Gastroesophageal sphincter (tissue), 4 donors: ENCODE results near the gene UGT1A5. TPM values are rescaled to one million over a fixed set of nuclear protein-coding genes. Genes with fewer than 3 reads are reported as not detected.

Source experiments
- ATAC-seq: fragments of 150-250 bp; one replicate; pipeline ENCODE4 v1.9.1; 2016; ENCODE audit warnings: mild to moderate bottlenecking, moderate library complexity
- H3K27ac ChIP-seq, 4 donors: fragments of 200-600 bp; sonication (generic) in 3 of 4; 1 replicate in 3 of 4; 2 replicates in 1 of 4; pipeline ENCODE4 v1.5.1; 2016 to 2019
- H3K27me3 ChIP-seq: fragments of 200-600 bp; sonication (generic); one replicate; pipeline ENCODE4 v1.5.1; 2019
- H3K36me3 ChIP-seq, 2 donors: fragments of 200-600 bp; sonication (generic); one replicate each; pipeline ENCODE4 v1.5.1; 2019; ENCODE audit warnings: control low read depth in 1 of 2
- H3K4me1 ChIP-seq, 3 donors: fragments of 200-600 bp; sonication (generic); 1 replicate in 2 of 3; 2 replicates in 1 of 3; pipeline ENCODE4 v1.5.1; 2016 to 2019; ENCODE audit warnings: control low read depth in 2 of 3
- H3K4me3 ChIP-seq, 2 donors: fragments of 200-600 bp; sonication (generic); one replicate each; pipeline ENCODE4 v1.5.1; 2019; ENCODE audit warnings: mild to moderate bottlenecking in 1 of 2, moderate library complexity in 1 of 2
- H3K9me3 ChIP-seq, 3 donors: fragments of 200-600 bp; sonication (generic); one replicate each; pipeline ENCODE4 v1.5.1; 2017 to 2019; ENCODE audit warnings: control low read depth in 2 of 3
- EP300 ChIP-seq: sonication (generic); formaldehyde crosslinking; IDR thresholded peaks from one replicate; pipeline ENCODE4 v1.6.1; 2017; ENCODE audit warnings: antibody characterized with exemption, mild to moderate bottlenecking
- POLR2A ChIP-seq, 2 donors: fragments of 450-650 bp; IDR thresholded peaks; one replicate each; pipeline ENCODE4 v1.6.1; 2017; ENCODE audit warnings: antibody characterized with exemption in 2 of 2, mild to moderate bottlenecking in 2 of 2, moderate library complexity in 1 of 2
- POLR2AphosphoS5 ChIP-seq: sonication (generic); formaldehyde crosslinking; IDR thresholded peaks from one replicate; pipeline ENCODE4 v1.6.1; 2017; ENCODE audit warnings: antibody characterized with exemption
- WGBS, 2 donors: methylation state at CpG; one replicate each; pipeline ENCODE4 v1.1.5; 2018; ENCODE audit warnings: low coverage in 1 of 2; 5-methylcytosine and 5-hydroxymethylcytosine counted together
- total RNA-seq, 4 donors: library from RNA; depleted of rRNA; stranded (reverse); fragments of >200 nt; gene quantifications; one replicate each; pipeline ENCODE4 v1.1.0, GENCODE V29; 2016
- TF ChIP-seq, protein P1 (sequence below), 4 experiments: fragments of 200-600 bp in 2 of 4; fragments of 450-650 bp in 2 of 4; sonication (generic) in 1 of 4; IDR thresholded peaks; one replicate each; pipeline ENCODE4 v1.5.1; 2017 to 2019; ENCODE audit warnings: antibody characterized with exemption in 4 of 4, mild to moderate bottlenecking in 2 of 4, moderate library complexity in 2 of 4

Gene UGT1A5
- total RNA-seq, 4 donors from 2014 or later = not detected

DNA sequence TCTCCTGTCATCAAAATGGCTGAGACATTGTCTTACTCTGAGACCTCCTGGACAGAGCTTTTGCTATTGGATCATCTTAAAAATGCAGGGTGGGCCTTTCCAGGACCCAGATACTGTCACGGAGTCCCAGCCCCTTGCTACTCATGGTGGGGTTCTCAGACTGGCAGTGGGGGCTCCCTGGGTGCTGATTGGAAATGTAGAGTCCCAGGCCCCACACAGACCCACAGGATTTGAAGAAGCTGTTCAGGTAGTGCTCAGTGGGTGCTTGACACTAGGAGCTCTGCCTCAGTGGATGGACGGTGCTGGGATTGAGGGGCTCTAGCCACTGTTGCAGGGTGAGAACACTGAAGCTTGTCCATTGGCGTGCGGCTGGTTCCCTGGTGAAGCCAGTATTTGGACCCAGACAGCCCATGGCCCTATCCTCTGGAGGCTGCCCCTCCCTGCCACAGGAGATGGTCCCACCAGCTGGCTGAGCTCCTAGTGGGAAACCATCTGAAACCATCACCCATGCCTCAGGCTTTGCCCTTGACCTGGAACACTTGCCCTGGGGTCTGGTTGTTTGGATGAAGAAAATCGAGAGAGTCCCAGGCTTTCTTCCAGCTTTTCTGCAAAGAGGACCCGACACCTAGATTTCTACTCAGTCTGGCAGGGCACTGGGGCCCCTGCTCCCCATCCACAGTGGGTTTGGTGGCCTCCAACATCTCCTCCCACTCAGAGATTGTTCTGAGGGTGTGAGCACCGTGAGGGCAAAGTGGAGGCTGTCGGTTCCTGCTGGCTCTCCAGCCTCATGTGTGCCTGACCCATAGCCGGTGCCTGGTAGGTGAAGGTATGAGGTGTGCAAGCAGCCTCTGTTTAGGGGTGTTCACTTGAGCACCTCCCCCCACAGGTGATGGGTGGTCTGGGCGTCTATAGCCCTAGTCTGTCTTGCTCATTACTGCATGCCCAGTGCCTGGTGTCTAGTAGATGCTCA is 95.5 kb downstream of the UGT1A5 start:
- TF ChIP-seq EP300 = no peak
- TF ChIP-seq POLR2A (IDR thresholded peaks at IDR 0.05) = no peak
- TF ChIP-seq POLR2AphosphoS5 = no peak
- TF ChIP-seq, protein P1, sequence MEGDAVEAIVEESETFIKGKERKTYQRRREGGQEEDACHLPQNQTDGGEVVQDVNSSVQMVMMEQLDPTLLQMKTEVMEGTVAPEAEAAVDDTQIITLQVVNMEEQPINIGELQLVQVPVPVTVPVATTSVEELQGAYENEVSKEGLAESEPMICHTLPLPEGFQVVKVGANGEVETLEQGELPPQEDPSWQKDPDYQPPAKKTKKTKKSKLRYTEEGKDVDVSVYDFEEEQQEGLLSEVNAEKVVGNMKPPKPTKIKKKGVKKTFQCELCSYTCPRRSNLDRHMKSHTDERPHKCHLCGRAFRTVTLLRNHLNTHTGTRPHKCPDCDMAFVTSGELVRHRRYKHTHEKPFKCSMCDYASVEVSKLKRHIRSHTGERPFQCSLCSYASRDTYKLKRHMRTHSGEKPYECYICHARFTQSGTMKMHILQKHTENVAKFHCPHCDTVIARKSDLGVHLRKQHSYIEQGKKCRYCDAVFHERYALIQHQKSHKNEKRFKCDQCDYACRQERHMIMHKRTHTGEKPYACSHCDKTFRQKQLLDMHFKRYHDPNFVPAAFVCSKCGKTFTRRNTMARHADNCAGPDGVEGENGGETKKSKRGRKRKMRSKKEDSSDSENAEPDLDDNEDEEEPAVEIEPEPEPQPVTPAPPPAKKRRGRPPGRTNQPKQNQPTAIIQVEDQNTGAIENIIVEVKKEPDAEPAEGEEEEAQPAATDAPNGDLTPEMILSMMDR (IDR thresholded peaks at IDR 0.05) = no peak
- no peaks in the 10 kb centered on the region for H3K4me1 ChIP-seq
- no peak overlapping the region for H3K27ac ChIP-seq
- no peak for ATAC-seq
- no peak overlapping the region for H3K4me3 ChIP-seq
- peaks cover 34% of the 10 kb centered on the region for H3K27me3 ChIP-seq
- H3K9me3 ChIP-seq = no peaks in the 10 kb centered on the region
- 86% methylated on average over 5 of the region's 10 CpGs; no CpG with 5 or more reads in 1 of the 2 donors for WGBS, 2 donors
- no peaks in the 10 kb centered on the region for H3K36me3 ChIP-seq

- Histone ChIP-seq H3K27me3 (peaks cover 30% of the 10 kb centered on the region), H3K4me1 (no peaks in the 10 kb centered on the region), H3K9me3 (no peaks in the 10 kb centered on the region), H3K4me3 (no peak overlapping the region), H3K36me3 (no peaks in the 10 kb centered on the region), H3K27ac (no peak overlapping the region)
- ATAC-seq = no peak
- TF ChIP-seq EP300 = no peak
- TF ChIP-seq POLR2A (IDR thresholded peaks at IDR 0.05) = no peak
- TF ChIP-seq POLR2AphosphoS5 = no peak
- TF ChIP-seq, protein P1 (IDR thresholded peaks at IDR 0.05) = no peak
- 94 to 100% methylated on average over 2 to 3 of the region's 6 CpGs for WGBS, 2 donors
Measured at GRCh38 chr2:233810385-233810784, 97.7 kb downstream of the UGT1A5 start.

DNA sequence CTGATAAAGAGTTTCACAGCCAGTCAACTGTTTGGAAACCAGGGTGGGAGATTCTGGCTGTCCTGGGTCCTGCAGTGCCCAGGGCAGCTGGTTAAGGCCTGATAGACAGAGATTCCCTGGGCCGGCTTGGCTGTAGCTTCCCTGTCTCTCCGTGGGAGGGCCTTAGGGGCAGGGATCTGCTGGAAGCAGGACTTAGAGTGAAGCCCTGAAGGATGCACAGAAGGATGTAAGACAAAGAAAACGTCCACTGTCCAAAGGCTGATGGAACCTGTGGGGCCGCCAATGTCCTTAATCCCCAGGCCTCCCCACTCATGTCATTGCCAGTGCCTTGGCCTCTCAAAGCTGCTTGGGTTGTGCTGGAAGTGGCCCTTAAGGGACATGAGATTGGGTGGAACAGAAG is 98.4 kb downstream of the UGT1A5 start:
- Histone ChIP-seq H3K4me3 (no peak overlapping the region), H3K27ac (no peak overlapping the region), H3K36me3 (no peaks in the 10 kb centered on the region), H3K27me3 (peaks cover 30% of the 10 kb centered on the region), H3K4me1 (no peaks in the 10 kb centered on the region), H3K9me3 (no peaks in the 10 kb centered on the region)
- WGBS, 2 donors = 80% methylated on average over 3 of the region's 4 CpGs; no CpG with 5 or more reads in 1 of the 2 donors
- ATAC-seq = no peak
- TF ChIP-seq POLR2AphosphoS5 (no peak), EP300 (no peak), POLR2A (IDR thresholded peaks at IDR 0.05) (no peak)

DNA sequence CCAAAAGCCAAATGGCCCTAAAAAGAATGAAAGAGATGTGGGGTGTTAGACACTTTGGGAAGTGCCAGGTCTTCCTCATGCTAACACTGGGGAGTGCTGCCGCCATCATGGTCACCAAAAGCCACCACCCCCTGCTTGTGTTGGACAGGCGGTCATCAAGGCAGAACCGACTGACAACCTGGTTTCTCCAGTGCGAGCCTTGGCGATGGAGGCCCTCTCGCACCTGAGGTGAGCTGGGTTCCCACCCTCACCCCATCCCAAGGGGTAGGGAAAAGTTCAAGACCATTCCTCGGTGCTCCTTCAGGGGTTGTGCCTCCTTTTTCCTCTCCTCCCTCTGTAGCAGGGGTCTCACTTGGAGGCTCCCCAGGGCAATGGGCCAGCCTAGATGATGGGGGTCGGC is 99.0 kb downstream of the UGT1A5 start:
- H3K27ac ChIP-seq = no peak overlapping the region
- H3K27me3 ChIP-seq = peaks cover 30% of the 10 kb centered on the region
- WGBS, 2 donors = 67 to 83% methylated on average over 1 to 2 of the region's 8 CpGs
- ATAC-seq = no peak
- TF ChIP-seq POLR2A (IDR thresholded peaks at IDR 0.05) = no peak
- no peak for TF ChIP-seq POLR2AphosphoS5
- TF ChIP-seq, protein P1 (IDR thresholded peaks at IDR 0.05) = no peak
- TF ChIP-seq EP300 = no peak
- H3K36me3 ChIP-seq = no peaks in the 10 kb centered on the region
- no peak overlapping the region for H3K4me3 ChIP-seq
- peaks cover 0 to 5% (median 0%) of the 10 kb centered on the region in 3 donors for H3K9me3 ChIP-seq
- no peaks in the 10 kb centered on the region for H3K4me1 ChIP-seq

GRCh38 chr2:233813236-233814055 is 100.7 kb downstream of the UGT1A5 start:
- Histone ChIP-seq H3K27me3 (peaks cover 18% of the 10 kb centered on the region), H3K27ac (no peak overlapping the region), H3K4me1 (no peaks in the 10 kb centered on the region), H3K4me3 (no peak overlapping the region), H3K36me3 (no peaks in the 10 kb centered on the region), H3K9me3 (peaks cover 0 to 7% (median 0%) of the 10 kb centered on the region in 3 donors)
- 80 to 100% methylated on average over 1 of the region's 3 CpGs for WGBS, 2 donors
- TF ChIP-seq POLR2AphosphoS5 (no peak), EP300 (no peak), POLR2A (IDR thresholded peaks at IDR 0.05) (no peak)
- TF ChIP-seq, protein P1 (IDR thresholded peaks at IDR 0.05) = no peak
- no peak for ATAC-seq
